Fibroblast of villous mesenchyme (primary cell): Measurements from ENCODE around the gene DCUN1D1. TPM values are rescaled to one million over a fixed set of nuclear protein-coding genes. Genes with fewer than 3 reads are reported as not detected.

ENCODE experiments used
- DNase-seq: peaks from one replicate; pipeline ENCODE4 v3.0.0-alpha.2; 2010; ENCODE audit warnings: low read depth
- H3K4me3 ChIP-seq: 2 replicates; pipeline ENCODE4 v1.5.1; 2011; ENCODE audit warnings: low read depth, mild to moderate bottlenecking, low read length
- CTCF ChIP-seq: IDR thresholded peaks from 2 replicates; pipeline ENCODE4 v1.5.1; 2012; ENCODE audit warnings: low read depth, mild to moderate bottlenecking, low read length; ENCODE audit not compliant: insufficient read depth
- total RNA-seq: library from RNA; depleted of rRNA; stranded (reverse); fragments of >200 nt; gene quantifications from 2 replicates; pipeline ENCODE4 v1.2.3, GENCODE V29; 2012

DCUN1D1 gene
- total RNA-seq, 1 donor = 40.2 TPM

DNA sequence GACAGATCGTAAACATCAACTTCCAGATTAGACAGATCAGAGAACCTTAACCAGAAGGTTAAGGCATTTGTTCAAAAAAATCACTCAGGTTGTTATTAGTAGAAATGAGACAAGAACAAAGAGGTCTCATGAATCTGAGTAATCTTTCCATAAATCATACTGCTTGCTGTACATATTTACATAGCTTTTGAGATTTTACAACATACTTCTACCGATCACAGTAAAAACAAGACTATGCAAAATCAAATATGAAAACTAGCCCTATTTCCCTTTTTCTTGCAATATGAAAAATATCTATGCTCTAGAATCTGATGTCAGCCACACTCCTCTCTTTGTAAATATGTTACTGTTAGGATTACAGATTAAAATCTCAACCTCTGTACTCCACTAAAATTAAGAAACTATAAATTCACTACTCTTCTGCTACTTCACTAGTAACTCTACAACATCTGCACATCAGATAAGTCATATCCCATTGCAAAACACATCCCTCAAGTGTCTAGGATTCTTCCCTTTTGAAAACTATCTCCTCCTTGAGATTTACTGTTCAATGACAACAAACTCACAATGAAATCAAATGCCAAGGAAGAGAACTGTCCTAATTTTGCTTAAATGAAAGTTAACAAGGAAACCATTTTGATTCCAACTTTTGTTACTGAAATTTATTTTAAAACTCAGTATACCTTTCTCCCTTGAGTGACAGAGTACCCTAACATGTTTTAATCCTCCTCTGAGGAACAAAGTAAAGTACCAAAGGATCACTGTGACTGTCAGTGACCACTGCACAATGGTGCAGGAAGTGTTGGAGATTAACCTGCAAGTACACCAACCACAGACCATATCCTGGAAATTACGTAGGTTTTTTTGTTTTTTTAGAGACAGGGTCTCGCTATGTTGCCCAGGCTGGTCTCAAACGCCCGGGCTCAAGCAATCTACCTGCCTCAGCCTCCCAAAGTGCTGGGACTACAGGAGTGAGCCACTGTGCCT lies 12.8 kb downstream of the DCUN1D1 start:
- peak; percentile 49 for DNase-seq
- no peak for TF ChIP-seq CTCF

DNA sequence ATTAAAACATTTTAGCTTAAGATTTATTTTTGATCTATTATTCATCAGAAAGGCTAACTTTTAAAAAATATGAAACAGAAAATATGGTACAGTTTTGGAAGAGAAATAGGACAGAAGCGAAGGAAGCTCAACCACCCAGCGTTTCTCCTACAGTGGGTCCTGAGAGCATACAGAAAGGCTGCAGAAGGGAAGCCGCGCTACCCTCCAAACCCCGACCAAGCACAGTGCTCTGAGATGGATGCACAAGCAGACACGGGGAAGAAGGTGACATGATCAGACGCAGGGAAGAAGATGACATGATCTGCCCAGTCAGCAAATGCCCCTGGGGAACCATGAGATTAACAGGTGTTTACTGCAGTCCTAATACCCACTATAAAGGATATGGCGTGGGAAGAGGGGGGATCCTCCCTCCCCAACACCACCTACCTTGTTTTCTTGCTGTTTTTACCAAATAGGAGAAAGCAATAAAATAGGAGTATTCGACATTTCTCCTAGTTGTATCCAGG lies 14.4 kb downstream of the DCUN1D1 start:
- no peak for TF ChIP-seq CTCF
- DNase-seq = no peak
- H3K4me3 ChIP-seq = no peak overlapping the region

More for the DNA sequence above, 12.8 kb downstream of the DCUN1D1 start:
- H3K4me3 ChIP-seq = no peak overlapping the region

- TF ChIP-seq CTCF = no peak
- DNase-seq = no peak
- H3K4me3 ChIP-seq = no peak overlapping the region
These were observed 16.2 kb downstream of the DCUN1D1 start for GRCh38 chr3:182964179-182964578.

- DNase-seq = peak; percentile 18
- no peak for TF ChIP-seq CTCF
- no peak overlapping the region for H3K4me3 ChIP-seq
These were observed 18.2 kb downstream of the DCUN1D1 start for GRCh38 chr3:182962166-182962565.

DNA sequence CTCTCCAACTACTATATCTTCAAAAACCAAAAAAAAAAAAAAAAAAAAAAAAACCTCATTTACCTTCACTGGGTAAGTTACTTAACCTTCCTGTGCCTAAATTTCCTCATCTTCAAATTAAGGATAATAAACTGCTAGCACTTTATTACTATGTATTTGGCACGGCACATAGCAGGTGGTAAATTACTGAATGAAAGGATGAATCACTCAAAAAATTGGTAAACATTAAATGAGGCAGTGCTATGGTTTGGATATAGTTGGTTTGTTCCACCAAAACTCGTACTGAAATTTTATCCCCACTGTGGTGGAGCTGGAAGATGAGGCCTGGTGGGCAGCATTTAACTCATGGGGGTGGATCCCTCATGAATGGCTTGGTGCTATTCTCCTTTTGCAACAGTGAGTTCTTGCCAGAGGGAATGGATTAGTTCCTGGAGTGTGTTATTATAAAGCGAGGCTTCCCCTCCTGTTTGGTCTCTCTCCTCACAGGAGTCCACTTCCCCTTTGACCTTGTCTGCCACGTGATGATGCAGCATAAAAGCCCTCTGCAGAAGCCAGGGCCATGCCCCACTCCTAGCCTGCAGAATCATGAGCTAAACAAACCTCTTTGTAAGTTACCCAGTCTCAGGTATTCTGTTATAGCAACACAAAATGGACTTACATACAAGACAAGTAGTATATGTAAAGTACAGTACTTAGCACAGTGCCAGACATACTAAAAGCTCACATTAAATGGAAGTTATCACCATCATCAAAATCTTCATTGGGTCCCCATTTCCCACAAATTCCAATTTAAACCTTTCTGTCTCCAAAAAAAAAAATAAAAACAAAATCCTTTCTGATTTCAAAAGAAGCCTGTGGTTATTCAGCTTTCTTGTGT lies 20.6 kb downstream of the DCUN1D1 start:
- no peak overlapping the region for H3K4me3 ChIP-seq
- TF ChIP-seq CTCF = no peak
- DNase-seq = no peak

GRCh38 chr3:182957676-182958266 lies 22.6 kb downstream of the DCUN1D1 start:
- no peak for TF ChIP-seq CTCF
- H3K4me3 ChIP-seq = no peak overlapping the region
- DNase-seq = no peak
